ENCODE results near the gene COLEC12. TPM values are rescaled to one million over a fixed set of nuclear protein-coding genes. Genes with fewer than 3 reads are reported as not detected.

COLEC12 gene
- polyA plus RNA-seq, 3 donors = 0.21 to 0.47 (median 0.35) TPM

- Mint-ChIP-seq H3K36me3 (peaks cover 0 to 3% of the 10 kb centered on the region in 2 donors), H3K27ac (no peak overlapping the region), H3K27me3 (ENCODE audit: low read depth in 3 of 3) (no peaks in the 10 kb centered on the region), H3K4me1 (peaks cover 73% of the 10 kb centered on the region), H3K9me3 (no peaks in the 10 kb centered on the region), H3K4me3 (no peak overlapping the region)
- no peak for DNase-seq
- no peak overlapping the region for H3K27ac ChIP-seq (ENCODE audit: low read depth in 1 of 2, low read length in 2 of 2)
- no peak overlapping the region for H2AFZ ChIP-seq (ENCODE audit: insufficient read depth, low read depth, low read length, poor library complexity, severe bottlenecking)
- TF ChIP-seq CTCF (IDR thresholded peaks at IDR 0.05) = no peak
- intact Hi-C loops (cut with micrococcal nuclease) = loop anchor here in 1 of 2 donors (5.0 kb wide), 1 partner anchor 34 kb away; no protein-coding TSS in a partner anchor
- H3K4me1 ChIP-seq (ENCODE audit: control insufficient read depth in 1 of 2, insufficient read depth in 2 of 2, low read length in 2 of 2) = peaks cover 46 to 50% of the 10 kb centered on the region in 2 donors
- no peaks in the 10 kb centered on the region for H3K79me2 ChIP-seq (ENCODE audit: insufficient read depth, low read length)
- H3K4me3 ChIP-seq (replicated peaks in 1 of 3; ENCODE audit: low read depth in 2 of 3, low read length in 3 of 3) = no peak overlapping the region
- H3K27me3 ChIP-seq (ENCODE audit: control insufficient read depth in 2 of 2, insufficient read depth in 2 of 2, low read length in 2 of 2) = no peaks in the 10 kb centered on the region
- no peaks in the 10 kb centered on the region for H3K9me3 ChIP-seq (replicated peaks in 1 of 2; ENCODE audit: control insufficient read depth in 1 of 2, insufficient read depth in 1 of 2, low read length in 2 of 2)
- no peaks in the 10 kb centered on the region for H3K36me3 ChIP-seq (replicated peaks in 1 of 2; ENCODE audit: control insufficient read depth in 1 of 2, insufficient read depth in 2 of 2, low read length in 2 of 2)
- H3K9ac ChIP-seq (ENCODE audit: insufficient read depth, low read length, poor library complexity, severe bottlenecking) = no peak overlapping the region
- no CpG with 5 or more reads among the region's 1 CpG for WGBS (ENCODE audit: insufficient coverage)
- H3K4me2 ChIP-seq (replicated peaks; ENCODE audit: extremely low read depth, low read length, poor library complexity, severe bottlenecking) = no peak overlapping the region
- no peaks in the 10 kb centered on the region for H4K20me1 ChIP-seq (ENCODE audit: insufficient read depth, low read length)
These were observed 104.3 kb downstream of the COLEC12 start for GRCh38 chr18:396251-396555.

GRCh38 chr18:395456-396250, 104.8 kb downstream of the COLEC12 start:
- no peak for DNase-seq
- H3K27ac Mint-ChIP-seq = no peak overlapping the region
- Histone ChIP-seq H3K9ac (ENCODE audit: insufficient read depth, low read length, poor library complexity, severe bottlenecking) (no peak overlapping the region), H2AFZ (ENCODE audit: insufficient read depth, low read depth, low read length, poor library complexity, severe bottlenecking) (no peak overlapping the region), H3K4me2 (replicated peaks; ENCODE audit: extremely low read depth, low read length, poor library complexity, severe bottlenecking) (no peak overlapping the region), H3K27ac (ENCODE audit: low read depth in 1 of 2, low read length in 2 of 2) (no peak overlapping the region), H4K20me1 (ENCODE audit: insufficient read depth, low read length) (no peaks in the 10 kb centered on the region), H3K9me3 (replicated peaks in 1 of 2; ENCODE audit: control insufficient read depth in 1 of 2, insufficient read depth in 1 of 2, low read length in 2 of 2) (no peaks in the 10 kb centered on the region), H3K27me3 (ENCODE audit: control insufficient read depth in 2 of 2, insufficient read depth in 2 of 2, low read length in 2 of 2) (no peaks in the 10 kb centered on the region), H3K79me2 (ENCODE audit: insufficient read depth, low read length) (no peaks in the 10 kb centered on the region), H3K4me1 (ENCODE audit: control insufficient read depth in 1 of 2, insufficient read depth in 2 of 2, low read length in 2 of 2) (peaks cover 45 to 50% of the 10 kb centered on the region in 2 donors), H3K4me3 (replicated peaks in 1 of 3; ENCODE audit: low read depth in 2 of 3, low read length in 3 of 3) (no peak overlapping the region), H3K36me3 (replicated peaks in 1 of 2; ENCODE audit: control insufficient read depth in 1 of 2, insufficient read depth in 2 of 2, low read length in 2 of 2) (no peaks in the 10 kb centered on the region)
- intact Hi-C loops (cut with micrococcal nuclease) = loop anchor here in 1 of 2 donors (5.0 kb wide), 1 partner anchor 33 kb away; no protein-coding TSS in a partner anchor
- peaks cover 73% of the 10 kb centered on the region for H3K4me1 Mint-ChIP-seq
- H3K27me3 Mint-ChIP-seq (ENCODE audit: low read depth in 3 of 3) = peaks cover 0 to under 1% (median 0%) of the 10 kb centered on the region in 3 donors
- no peak overlapping the region for H3K4me3 Mint-ChIP-seq
- no peaks in the 10 kb centered on the region for H3K9me3 Mint-ChIP-seq
- no peak for TF ChIP-seq CTCF (IDR thresholded peaks at IDR 0.05)
- H3K36me3 Mint-ChIP-seq = peaks cover 0 to 3% of the 10 kb centered on the region in 2 donors
- 95% methylated on average over 4 of the region's 13 CpGs for WGBS (ENCODE audit: insufficient coverage)

All from CD14-positive monocyte (primary cell).